ACC112 (cell line): ENCODE results near the gene CCKAR.

ENCODE experiments used
- H2AFZ ChIP-seq: fragments of 200-600 bp; sonication (generic); one replicate; pipeline ENCODE4 v1.6.0; 2017; ENCODE audit warnings: antibody characterized with exemption, low read length; ENCODE audit not compliant: unreplicated experiment
- H3K27ac ChIP-seq: fragments of 200-600 bp; sonication (generic); 2 replicates; pipeline ENCODE4 v1.5.1; 2014; ENCODE audit warnings: low read depth, mild to moderate bottlenecking, antibody characterized with exemption, low read length, moderate library complexity
- H3K27me3 ChIP-seq: fragments of 200-600 bp; sonication (generic); 2 replicates; pipeline ENCODE4 v1.6.1; 2014; ENCODE audit warnings: mild to moderate bottlenecking, antibody characterized with exemption, low read length, moderate library complexity, mixed read lengths; ENCODE audit not compliant: insufficient read depth
- H3K36me3 ChIP-seq: fragments of 200-600 bp; sonication (generic); 2 replicates; pipeline ENCODE4 v1.6.1; 2016; ENCODE audit warnings: mild to moderate bottlenecking, antibody characterized with exemption, low read length, moderate library complexity, mixed read lengths; ENCODE audit not compliant: insufficient read depth
- H3K4me1 ChIP-seq: fragments of 200-600 bp; sonication (generic); one replicate; pipeline ENCODE4 v1.6.1; 2016; ENCODE audit warnings: low read length, mixed read lengths; ENCODE audit not compliant: insufficient read depth, unreplicated experiment, control insufficient read depth
- H3K4me3 ChIP-seq: fragments of 200-600 bp; sonication (generic); 2 replicates; pipeline ENCODE4 v1.5.1; 2014; ENCODE audit warnings: mild to moderate bottlenecking, low read depth, low read length
- H3K79me2 ChIP-seq: fragments of 200-600 bp; sonication (generic); one replicate; pipeline ENCODE4 v1.6.0; 2016; ENCODE audit warnings: low read length; ENCODE audit not compliant: control insufficient read depth, unreplicated experiment, insufficient read depth

Gene CCKAR

GRCh38 chr4:26434030-26434639, 56.1 kb downstream of the CCKAR start:
- no peak overlapping the region for H2AFZ ChIP-seq
- no peaks in the 10 kb centered on the region for H3K79me2 ChIP-seq
- peaks cover 20% of the 10 kb centered on the region for H3K36me3 ChIP-seq
- H3K27me3 ChIP-seq: no peaks in the 10 kb centered on the region
- H3K4me3 ChIP-seq: no peak overlapping the region
- H3K4me1 ChIP-seq: no peaks in the 10 kb centered on the region
- 0 out of 2 replicates have a peak overlapping the region, but pooled peaks have one; percentile 7 for H3K27ac ChIP-seq

GRCh38 chr4:26433556-26433955, 56.7 kb downstream of the CCKAR start:
- H2AFZ ChIP-seq: no peak overlapping the region
- H3K79me2 ChIP-seq: no peaks in the 10 kb centered on the region
- H3K36me3 ChIP-seq: peaks cover 20% of the 10 kb centered on the region
- H3K4me3 ChIP-seq: no peak overlapping the region
- H3K27me3 ChIP-seq: no peaks in the 10 kb centered on the region
- H3K27ac ChIP-seq: no peak overlapping the region
- H3K4me1 ChIP-seq: no peaks in the 10 kb centered on the region

DNA sequence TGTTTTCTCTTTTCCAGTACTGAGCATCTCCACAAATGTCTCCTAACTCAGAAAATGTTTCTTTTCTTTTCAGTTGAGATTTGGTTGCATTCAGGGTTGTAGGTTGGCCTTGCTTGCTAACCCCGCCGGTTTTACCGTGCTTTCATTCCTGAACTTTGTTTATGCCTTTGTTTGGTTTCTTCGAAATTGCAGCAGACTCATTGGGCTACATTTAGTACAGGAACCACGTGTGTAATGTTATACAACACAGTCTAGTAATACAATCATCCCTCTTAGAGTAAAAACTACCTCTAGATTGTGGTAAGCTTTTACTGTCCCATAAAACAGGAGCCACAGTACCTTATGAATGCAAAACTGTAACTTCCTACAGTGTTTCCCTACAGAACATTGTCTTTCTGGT, 57.9 kb downstream of the CCKAR start:
- Histone ChIP-seq H3K4me3 (no peak overlapping the region), H3K4me1 (no peaks in the 10 kb centered on the region), H3K27ac (no peak overlapping the region), H3K27me3 (no peaks in the 10 kb centered on the region), H3K79me2 (no peaks in the 10 kb centered on the region), H2AFZ (no peak overlapping the region), H3K36me3 (peaks cover 20% of the 10 kb centered on the region)

- no peak overlapping the region for H2AFZ ChIP-seq
- H3K36me3 ChIP-seq: peaks cover 15% of the 10 kb centered on the region
- no peaks in the 10 kb centered on the region for H3K4me1 ChIP-seq
- H3K4me3 ChIP-seq: no peak overlapping the region
- H3K27me3 ChIP-seq: no peaks in the 10 kb centered on the region
- H3K27ac ChIP-seq: no peak overlapping the region
- H3K79me2 ChIP-seq: no peaks in the 10 kb centered on the region
Measured at GRCh38 chr4:26431461-26432180, 58.7 kb downstream of the CCKAR start.
